Gastroesophageal sphincter (tissue), 3 donors: ENCODE data around the gene FOXL1.

ENCODE experiments used
- EP300 ChIP-seq: sonication (generic); formaldehyde crosslinking; IDR thresholded peaks from one replicate; pipeline ENCODE4 v1.6.1; 2017; ENCODE audit warnings: antibody characterized with exemption, mild to moderate bottlenecking
- POLR2A ChIP-seq, 2 donors: fragments of 450-650 bp; IDR thresholded peaks; one replicate each; pipeline ENCODE4 v1.6.1; 2017; ENCODE audit warnings: antibody characterized with exemption in 2 of 2, mild to moderate bottlenecking in 2 of 2, moderate library complexity in 1 of 2
- POLR2AphosphoS5 ChIP-seq: sonication (generic); formaldehyde crosslinking; IDR thresholded peaks from one replicate; pipeline ENCODE4 v1.6.1; 2017; ENCODE audit warnings: antibody characterized with exemption
- TF ChIP-seq, protein P1 (sequence below), 4 experiments: fragments of 200-600 bp in 2 of 4; fragments of 450-650 bp in 2 of 4; sonication (generic) in 1 of 4; IDR thresholded peaks; one replicate each; pipeline ENCODE4 v1.5.1; 2017 to 2019; ENCODE audit warnings: antibody characterized with exemption in 4 of 4, mild to moderate bottlenecking in 2 of 4, moderate library complexity in 2 of 4

DNA sequence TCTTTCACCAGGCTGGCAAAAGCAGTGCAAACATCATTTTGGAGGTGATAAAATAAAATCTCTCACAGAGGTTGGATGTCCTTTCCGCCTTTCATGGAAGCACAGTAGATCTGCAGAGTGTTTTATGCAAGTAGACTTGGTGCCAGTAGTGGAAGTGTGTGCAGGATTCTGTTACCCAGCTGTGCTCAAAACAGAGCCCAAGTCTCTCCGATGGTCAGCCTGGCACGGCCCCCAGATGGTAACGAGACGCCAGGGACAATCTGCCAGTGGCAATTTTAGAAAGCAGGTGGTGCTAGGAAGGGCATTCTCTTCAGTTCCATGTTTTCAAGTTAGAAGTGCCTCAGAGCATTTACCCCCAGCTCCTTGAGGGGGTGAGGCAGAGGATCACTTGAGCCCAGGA lies 21.8 kb upstream of the FOXL1 start:
- TF ChIP-seq, protein P1, sequence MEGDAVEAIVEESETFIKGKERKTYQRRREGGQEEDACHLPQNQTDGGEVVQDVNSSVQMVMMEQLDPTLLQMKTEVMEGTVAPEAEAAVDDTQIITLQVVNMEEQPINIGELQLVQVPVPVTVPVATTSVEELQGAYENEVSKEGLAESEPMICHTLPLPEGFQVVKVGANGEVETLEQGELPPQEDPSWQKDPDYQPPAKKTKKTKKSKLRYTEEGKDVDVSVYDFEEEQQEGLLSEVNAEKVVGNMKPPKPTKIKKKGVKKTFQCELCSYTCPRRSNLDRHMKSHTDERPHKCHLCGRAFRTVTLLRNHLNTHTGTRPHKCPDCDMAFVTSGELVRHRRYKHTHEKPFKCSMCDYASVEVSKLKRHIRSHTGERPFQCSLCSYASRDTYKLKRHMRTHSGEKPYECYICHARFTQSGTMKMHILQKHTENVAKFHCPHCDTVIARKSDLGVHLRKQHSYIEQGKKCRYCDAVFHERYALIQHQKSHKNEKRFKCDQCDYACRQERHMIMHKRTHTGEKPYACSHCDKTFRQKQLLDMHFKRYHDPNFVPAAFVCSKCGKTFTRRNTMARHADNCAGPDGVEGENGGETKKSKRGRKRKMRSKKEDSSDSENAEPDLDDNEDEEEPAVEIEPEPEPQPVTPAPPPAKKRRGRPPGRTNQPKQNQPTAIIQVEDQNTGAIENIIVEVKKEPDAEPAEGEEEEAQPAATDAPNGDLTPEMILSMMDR (IDR thresholded peaks at IDR 0.05), result no peak
- no peak for TF ChIP-seq POLR2A (IDR thresholded peaks at IDR 0.05)
- no peak for TF ChIP-seq EP300
- no peak for TF ChIP-seq POLR2AphosphoS5
